Heart right ventricle (tissue), 16 donors: ENCODE data around the gene NIPBL. TPM values are rescaled to one million over a fixed set of nuclear protein-coding genes. Genes with fewer than 3 reads are reported as not detected.

Experiments used
- ATAC-seq, 8 donors: fragments of 200-7000 bp; cut with Tn5 transposase; one replicate each; pipeline ENCODE4 v1.9.1; 2020; ENCODE audit warnings: mild to moderate bottlenecking in 8 of 8, moderate library complexity in 8 of 8, moderate number of reproducible peaks in 1 of 8
- DNase-seq, 2 donors: peaks; one replicate each; pipeline ENCODE4 v3.0.0-alpha.2; 2020
- H3K27ac ChIP-seq, 10 donors: fragments of 200-600 bp; sonication (generic) in 2 of 10; one replicate each; pipeline versions ENCODE4 v1.5.0 to v1.8.0; 2020 to 2022; ENCODE audit warnings: mild to moderate bottlenecking in 3 of 10
- H3K27me3 ChIP-seq, 7 donors: fragments of 200-600 bp; one replicate each; pipeline ENCODE4 v1.8.0; 2021 to 2022; ENCODE audit warnings: mild to moderate bottlenecking in 2 of 7
- H3K36me3 ChIP-seq, 9 donors: fragments of 200-600 bp; sonication (generic) in 1 of 9; one replicate each; pipeline versions ENCODE4 v1.5.0 to v1.8.0; 2020 to 2022; ENCODE audit warnings: mild to moderate bottlenecking in 2 of 9
- H3K4me1 ChIP-seq, 9 donors: fragments of 200-600 bp; sonication (generic) in 1 of 9; one replicate each; pipeline versions ENCODE4 v1.5.0 to v1.8.0; 2020 to 2022; ENCODE audit warnings: mild to moderate bottlenecking in 4 of 9
- H3K4me3 ChIP-seq, 10 donors: fragments of 200-600 bp; sonication (generic) in 2 of 10; one replicate each; pipeline versions ENCODE4 v1.5.0 to v1.8.0; 2020 to 2022; ENCODE audit warnings: mild to moderate bottlenecking in 7 of 10, moderate library complexity in 2 of 10
- H3K9me3 ChIP-seq, 11 donors: fragments of 200-600 bp in 10 of 11; sonication (generic) in 2 of 11; one replicate each; pipeline versions ENCODE4 v1.5.0 to v1.8.0; 2013 to 2022; ENCODE audit warnings: mild to moderate bottlenecking in 2 of 11, control low read depth in 1 of 11, moderate library complexity in 1 of 11
- CTCF ChIP-seq, 9 donors: fragments of 200-600 bp; sonication (generic) in 2 of 9; IDR thresholded peaks; one replicate each; pipeline versions ENCODE4 v1.5.0 to v1.8.0; 2021 to 2022; ENCODE audit warnings: antibody characterized with exemption in 9 of 9, mild to moderate bottlenecking in 5 of 9, moderate library complexity in 1 of 9
- WGBS, 2 donors: extraction: QIAGEN DNeasy Blood & Tissue Kit; methylation state at CpG; one replicate each; pipeline ENCODE4 v1.1.7; 2013; ENCODE audit warnings: inconsistent platforms in 1 of 2; 5-methylcytosine and 5-hydroxymethylcytosine counted together
- intact Hi-C, 10 donors: fragments of 100-400 bp; cut with DNase I; formaldehyde crosslinking; loops; one replicate each; pipeline versions ENCODE4 v1.11.1 to v1.14.2; 2022
- polyA plus RNA-seq, 2 donors: library from polyadenylated mRNA; stranded (reverse); fragments of 200-250 nt; gene quantifications; one replicate each; pipeline ENCODE4 v1.2.3, GENCODE V29; 2013
- total RNA-seq, 10 donors: library from RNA; stranded (reverse); fragmentation: NEBNext Ultra II Directional in 3 of 10; extraction: Animal tissue kit (Norgen Biotek cat#: 25700) in 3 of 10; gene quantifications; one replicate each; pipeline versions ENCODE4 v1.2.1 to v1.2.4, GENCODE V29; 2021 to 2023
- donor health status: Arrhythmogenic right ventricular cardiomyopathy.
- donor health status: ischemic (EF 13 %, LVEDD 7.1; RV severe dilation, severe dysfunction).
- donor health status: healthy with polysubstance abuse.
- donor health status: DM: no; HTN: yes; CAD: no.
- donor health status: DM: no; HTN: no; CAD: no.
- donor health status: ischemic (EF 25% LVEDD 6.9; RV normal size, moderate dysfunction).
- donor health status: ischemic (EF 25% LVEDD 5.7; RV mildly dilated, moderate dysfunction).
- donor health status: healthy.
- donor health status: DM: yes; HTN: yes; CAD: no.
- donor health status: Ischemic cardiomyopathy.
- donor health status: ischemic (EF 35%, LVEDD 5.7; RV mildly dilated, moderate dysfunction).
- donor health status: nonischemic (EF 11% LVEDD 7.7; RV severe dilation, severe dysfunction).
- donor health status: DM: yes; HTN: yes; CAD: no.
- donor health status: PGD.
- donor health status: ischemic (EF 29% LVEDD 5.4; RV normal size, mild dysfunction).
- donor health status: nonischemic (EF 23%, LVEDD 6.1; RV moderate dilation, normal function).

Gene NIPBL
- total and polyA plus RNA-seq, 12 donors, result 9.9 to 52.3 (median 43.3) TPM

- Histone ChIP-seq H3K4me1 (no peaks in the 10 kb centered on the region), H3K4me3 (no peak overlapping the region), H3K9me3 (peaks cover 0 to 17% (median 10%) of the 10 kb centered on the region in 11 donors), H3K27me3 (no peaks in the 10 kb centered on the region), H3K27ac (no peak overlapping the region), H3K36me3 (peaks cover 0 to 50% (median 0%) of the 10 kb centered on the region in 9 donors)
- intact Hi-C loops, result no loop called here
- ATAC-seq, result no peak
- TF ChIP-seq CTCF (IDR thresholded peaks at IDR 0.05), result no peak
- WGBS, 2 donors, result 94 to 99% methylated on average over 1 of the region's 1 CpG
- DNase-seq, result no peak
Observed at GRCh38 chr5:36982146-36982545, 105.6 kb downstream of the NIPBL start.

- intact Hi-C loops, result no loop called here
- peaks cover 0 to 39% (median 0%) of the 10 kb centered on the region in 9 donors for H3K36me3 ChIP-seq
- DNase-seq (no peak), ATAC-seq (no peak)
- H3K27ac ChIP-seq, result no peak overlapping the region
- H3K4me3 ChIP-seq, result no peak overlapping the region
- TF ChIP-seq CTCF (IDR thresholded peaks at IDR 0.05), result no peak
- WGBS, 2 donors, result 96% methylated on average over 10 of the region's 10 CpGs
- no peaks in the 10 kb centered on the region for H3K27me3 ChIP-seq
- no peaks in the 10 kb centered on the region for H3K9me3 ChIP-seq
- H3K4me1 ChIP-seq, result peaks cover 0 to 16% (median 0%) of the 10 kb centered on the region in 9 donors
Observed at GRCh38 chr5:36985387-36985786, 108.8 kb downstream of the NIPBL start.

- H3K4me1 ChIP-seq, result peaks cover 0 to 19% (median 0%) of the 10 kb centered on the region in 9 donors
- no peak overlapping the region for H3K27ac ChIP-seq
- intact Hi-C loops, result no loop called here
- H3K9me3 ChIP-seq, result no peaks in the 10 kb centered on the region
- WGBS, 2 donors, result 99 to 100% methylated on average over 1 of the region's 1 CpG
- H3K4me3 ChIP-seq, result no peak overlapping the region
- TF ChIP-seq CTCF (IDR thresholded peaks at IDR 0.05), result no peak
- peaks cover 0 to 33% (median 0%) of the 10 kb centered on the region in 9 donors for H3K36me3 ChIP-seq
- DNase-seq, result no peak
- ATAC-seq, result no peak
- no peaks in the 10 kb centered on the region for H3K27me3 ChIP-seq
Observed at GRCh38 chr5:36988396-36988795, 111.8 kb downstream of the NIPBL start.

GRCh38 chr5:36998578-36998977 lies 122.0 kb downstream of the NIPBL start:
- Histone ChIP-seq H3K9me3 (no peaks in the 10 kb centered on the region), H3K27ac (no peak overlapping the region), H3K36me3 (peaks cover 0 to 92% (median 9%) of the 10 kb centered on the region in 9 donors), H3K27me3 (no peaks in the 10 kb centered on the region), H3K4me1 (no peaks in the 10 kb centered on the region), H3K4me3 (no peak overlapping the region)
- DNase-seq, result no peak
- ATAC-seq, result no peak
- TF ChIP-seq CTCF (IDR thresholded peaks at IDR 0.05), result no peak
- intact Hi-C loops, result no loop called here
- 80 to 91% methylated on average over 1 of the region's 1 CpG for WGBS, 2 donors
